BE2C (cell line): ENCODE data around the gene TNS3.
"Not testable (repeated sequence)": the region's sequence is repeated elsewhere in the genome, so short reads cannot be mapped to it uniquely, and the experiment has no call there.

Experiments
- DNase-seq: peaks from one replicate; pipeline ENCODE4 v3.0.0-alpha.2; 2020
- H3K27me3 ChIP-seq: fragments of 250-450 bp; sonication (Bioruptor Pico); 2 replicates; pipeline ENCODE4 v1.5.1; 2020; ENCODE audit warnings: mild to moderate bottlenecking
- H3K36me3 ChIP-seq: fragments of 250-450 bp; sonication (Bioruptor Pico); 2 replicates; pipeline ENCODE4 v1.5.1; 2020; ENCODE audit warnings: mild to moderate bottlenecking
- H3K4me1 ChIP-seq: fragments of 250-450 bp; sonication (Bioruptor Pico); 2 replicates; pipeline ENCODE4 v1.5.1; 2020
- H3K4me3 ChIP-seq: 2 replicates; pipeline ENCODE4 v1.5.1; 2011; ENCODE audit warnings: low read depth, low read length
- H3K9me3 ChIP-seq: fragments of 250-450 bp; sonication (Bioruptor Pico); 2 replicates; pipeline ENCODE4 v1.5.1; 2020
- CTCF ChIP-seq: IDR thresholded peaks from 2 replicates; pipeline ENCODE4 v1.5.1; 2012; ENCODE audit warnings: mild to moderate bottlenecking, low read depth, low read length

Gene TNS3

GRCh38 chr7:47471831-47472230 is 110.1 kb downstream of the TNS3 start:
- Histone ChIP-seq H3K9me3 (no peaks in the 10 kb centered on the region), H3K4me3 (no peak overlapping the region), H3K36me3 (no peaks in the 10 kb centered on the region), H3K4me1 (no peaks in the 10 kb centered on the region), H3K27me3 (no peaks in the 10 kb centered on the region)
- no peak for TF ChIP-seq CTCF
- no peak for DNase-seq

GRCh38 chr7:47471358-47471703 is 110.6 kb downstream of the TNS3 start:
- no peak overlapping the region for H3K4me3 ChIP-seq
- no peaks in the 10 kb centered on the region for H3K36me3 ChIP-seq
- no peak for TF ChIP-seq CTCF
- DNase-seq, result no peak
- no peaks in the 10 kb centered on the region for H3K27me3 ChIP-seq
- H3K9me3 ChIP-seq, result no peaks in the 10 kb centered on the region
- H3K4me1 ChIP-seq, result no peaks in the 10 kb centered on the region

GRCh38 chr7:47470567-47471357 is 111.1 kb downstream of the TNS3 start:
- TF ChIP-seq CTCF, result no peak
- H3K9me3 ChIP-seq, result no peaks in the 10 kb centered on the region
- H3K27me3 ChIP-seq, result no peaks in the 10 kb centered on the region
- no peak overlapping the region for H3K4me3 ChIP-seq
- DNase-seq, result no peak
- no peaks in the 10 kb centered on the region for H3K4me1 ChIP-seq
- no peaks in the 10 kb centered on the region for H3K36me3 ChIP-seq

GRCh38 chr7:47469846-47470245 is 112.1 kb downstream of the TNS3 start:
- H3K27me3 ChIP-seq, H3K4me1 ChIP-seq, H3K4me3 ChIP-seq, H3K36me3 ChIP-seq, DNase-seq, H3K9me3 ChIP-seq: not testable (repeated sequence)

GRCh38 chr7:47466832-47467231 is 115.1 kb downstream of the TNS3 start:
- Histone ChIP-seq H3K36me3 (no peaks in the 10 kb centered on the region), H3K4me3 (no peak overlapping the region), H3K4me1 (no peaks in the 10 kb centered on the region), H3K9me3 (no peaks in the 10 kb centered on the region), H3K27me3 (no peaks in the 10 kb centered on the region)
- TF ChIP-seq CTCF, result no peak
- DNase-seq, result no peak

- no peaks in the 10 kb centered on the region for H3K27me3 ChIP-seq
- H3K36me3 ChIP-seq, result no peaks in the 10 kb centered on the region
- no peak overlapping the region for H3K4me3 ChIP-seq
- DNase-seq, result no peak
- no peaks in the 10 kb centered on the region for H3K9me3 ChIP-seq
- TF ChIP-seq CTCF, result no peak
- H3K4me1 ChIP-seq, result no peaks in the 10 kb centered on the region
These were observed 116.7 kb downstream of the TNS3 start for GRCh38 chr7:47465191-47465590.

GRCh38 chr7:47464266-47464665 is 117.6 kb downstream of the TNS3 start:
- TF ChIP-seq CTCF, result no peak
- Histone ChIP-seq H3K36me3 (no peaks in the 10 kb centered on the region), H3K27me3 (no peaks in the 10 kb centered on the region), H3K4me1 (no peaks in the 10 kb centered on the region), H3K4me3 (no peak overlapping the region), H3K9me3 (no peaks in the 10 kb centered on the region)
- no peak for DNase-seq
